ENCODE measurements around the gene LIPK.
"Not testable (repeated sequence)": the region's sequence is repeated elsewhere in the genome, so short reads cannot be mapped to it uniquely, and the experiment has no call there.

LIPK gene, protein sequence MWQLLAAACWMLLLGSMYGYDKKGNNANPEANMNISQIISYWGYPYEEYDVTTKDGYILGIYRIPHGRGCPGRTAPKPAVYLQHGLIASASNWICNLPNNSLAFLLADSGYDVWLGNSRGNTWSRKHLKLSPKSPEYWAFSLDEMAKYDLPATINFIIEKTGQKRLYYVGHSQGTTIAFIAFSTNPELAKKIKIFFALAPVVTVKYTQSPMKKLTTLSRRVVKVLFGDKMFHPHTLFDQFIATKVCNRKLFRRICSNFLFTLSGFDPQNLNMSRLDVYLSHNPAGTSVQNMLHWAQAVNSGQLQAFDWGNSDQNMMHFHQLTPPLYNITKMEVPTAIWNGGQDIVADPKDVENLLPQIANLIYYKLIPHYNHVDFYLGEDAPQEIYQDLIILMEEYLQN

DNA sequence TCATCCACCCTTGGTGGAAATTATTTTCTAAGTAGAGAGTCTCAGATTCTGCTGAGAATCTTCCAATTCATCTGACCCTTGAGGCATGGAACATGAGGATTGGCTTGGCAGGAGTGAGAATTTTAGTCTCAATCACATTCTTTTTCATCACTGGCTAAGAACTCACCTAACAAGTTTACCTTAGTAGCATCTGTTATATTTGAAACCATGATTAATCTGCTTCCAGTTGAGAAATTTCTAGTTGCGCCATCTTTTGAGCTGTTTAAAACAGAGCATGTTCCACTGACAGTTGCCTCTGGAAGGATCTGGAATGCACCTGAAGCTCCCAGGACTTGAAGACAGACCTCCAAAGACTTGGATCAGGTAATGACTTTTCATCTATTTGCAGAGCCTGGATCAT is at the start of gene LIPK:
TSS of gene LIPK (plus strand) at position 292 of the 400 bp plus-strand sequence. CDS start 18,295 bp downstream, outside the sequence.
- H3K4me3 ChIP-seq (ENCODE audit: low read length): no peak within 1 kb of the TSS
- TF ChIP-seq ZNF274 (IDR thresholded peaks at IDR 0.05; ENCODE audit: low read depth, low read length): no peak

DNA sequence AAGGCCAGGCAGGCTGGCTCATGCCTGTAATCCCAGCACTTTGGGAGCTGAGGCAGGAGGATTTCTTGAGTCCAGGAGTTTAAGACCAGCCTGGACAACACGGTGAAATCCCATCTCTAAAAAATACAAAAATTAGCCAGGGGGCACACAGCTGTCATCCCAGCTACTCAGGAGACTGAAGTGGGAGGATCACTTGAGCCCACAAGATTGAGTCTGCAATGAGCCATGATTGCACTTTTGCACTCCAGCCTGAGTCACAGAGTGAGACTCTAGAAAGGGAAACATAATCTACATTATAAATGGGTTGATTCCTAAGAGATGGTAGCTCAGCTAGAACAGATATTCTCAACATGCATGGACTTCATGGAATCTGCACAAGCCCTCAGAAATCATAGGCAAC is 48.1 kb upstream of the LIPK start:
- no peak overlapping the region for H3K4me3 ChIP-seq (ENCODE audit: low read length)
- TF ChIP-seq ZNF274 (IDR thresholded peaks at IDR 0.05; ENCODE audit: low read depth, low read length): no peak

DNA sequence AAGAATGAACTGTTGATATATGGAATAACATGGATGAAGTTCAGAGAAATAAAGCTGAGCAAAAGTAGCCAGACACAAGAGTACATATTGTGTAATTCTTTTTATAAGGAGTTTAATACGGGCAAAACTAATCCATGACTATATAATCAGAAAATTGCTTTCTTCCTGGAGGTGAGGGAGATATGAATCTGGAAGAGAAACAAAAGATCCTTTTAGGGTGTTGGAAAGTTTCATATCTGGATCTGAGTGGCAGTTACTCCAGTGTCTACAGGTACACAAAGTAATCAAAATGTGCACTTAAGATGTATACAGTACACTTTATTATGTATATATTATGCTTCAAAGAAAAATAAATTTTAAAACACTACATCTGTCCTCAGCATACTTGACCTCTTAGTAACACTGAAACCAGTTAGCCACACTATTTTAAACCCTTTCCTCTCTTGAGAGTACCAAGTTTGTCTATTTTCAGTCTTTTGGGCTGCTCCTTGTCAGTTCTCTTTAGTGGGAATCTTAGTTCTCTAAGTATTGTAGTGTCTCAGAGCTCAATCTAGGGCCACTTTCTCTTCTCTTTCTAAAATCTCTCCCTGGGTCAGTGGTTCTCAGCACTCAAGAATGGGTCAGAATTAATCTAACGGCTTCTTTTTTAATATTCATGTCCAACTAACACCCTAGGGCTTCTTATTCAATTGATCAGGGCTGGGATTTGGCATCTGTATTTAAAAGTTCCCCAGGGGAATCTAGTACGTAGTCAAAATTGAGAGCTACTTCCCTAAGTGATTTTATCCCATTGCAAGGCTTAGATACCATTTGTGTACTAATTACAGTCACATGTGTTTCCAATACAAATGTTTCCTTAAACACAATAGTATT is 46.1 kb upstream of the LIPK start:
- no peak for TF ChIP-seq ZNF274 (IDR thresholded peaks at IDR 0.05; ENCODE audit: low read depth, low read length)
- H3K4me3 ChIP-seq (ENCODE audit: low read length): no peak overlapping the region

DNA sequence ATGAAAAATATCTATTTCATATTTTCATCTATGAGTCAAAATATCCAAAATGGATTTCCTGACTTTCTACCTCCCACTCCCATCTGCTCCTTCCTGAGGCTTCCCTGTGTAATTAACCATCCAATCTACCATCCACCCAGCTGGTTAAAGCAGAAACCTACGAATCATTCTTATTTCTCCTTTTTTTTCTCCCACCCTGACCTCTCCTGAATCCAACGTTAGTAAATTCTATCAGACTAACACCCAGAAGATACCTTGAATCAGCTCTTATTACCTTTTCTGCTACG is 45.5 kb upstream of the LIPK start:
- H3K4me3 ChIP-seq (ENCODE audit: low read length): no peak overlapping the region
- TF ChIP-seq ZNF274 (IDR thresholded peaks at IDR 0.05; ENCODE audit: low read depth, low read length): no peak

DNA sequence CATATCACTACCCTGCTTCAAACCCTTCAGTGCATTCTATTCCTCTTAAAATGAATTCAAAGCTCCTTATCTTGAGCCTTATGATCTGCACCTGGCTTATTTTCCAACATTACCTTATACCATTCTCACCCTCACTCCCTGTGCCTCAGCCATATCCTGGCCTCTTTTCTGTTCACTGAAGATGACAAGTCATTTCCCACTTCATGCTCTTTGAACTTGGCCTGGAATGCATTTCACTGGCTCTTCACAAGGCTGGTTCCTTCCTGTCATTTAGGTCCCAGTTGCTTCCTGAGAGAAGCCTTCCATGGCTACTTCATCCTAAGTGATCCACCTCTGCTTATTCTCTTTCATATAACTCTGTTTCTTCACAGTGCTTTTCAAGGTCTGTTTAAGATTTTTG is 45.0 kb upstream of the LIPK start:
- no peak for TF ChIP-seq ZNF274 (IDR thresholded peaks at IDR 0.05; ENCODE audit: low read depth, low read length)
- no peak overlapping the region for H3K4me3 ChIP-seq (ENCODE audit: low read length)

DNA sequence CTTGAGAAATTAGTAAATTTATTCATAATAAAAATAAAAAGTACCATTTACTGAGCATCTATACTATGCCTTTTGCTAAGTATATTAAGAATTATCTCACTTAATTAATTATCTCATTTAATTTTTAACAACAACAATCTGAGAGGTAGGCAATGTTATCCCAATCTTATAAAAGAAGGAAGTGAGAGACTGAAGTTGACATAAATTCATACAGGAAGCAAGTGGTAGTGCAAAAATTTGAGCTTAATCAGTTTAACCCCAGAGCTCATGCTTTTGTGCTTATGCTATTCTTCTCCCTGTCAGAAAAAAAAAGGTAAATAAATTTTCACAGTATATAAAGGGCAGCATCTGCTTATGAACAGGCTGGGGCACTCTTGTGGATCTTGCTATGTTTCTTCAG is 44.5 kb upstream of the LIPK start:
- no peak for TF ChIP-seq ZNF274 (IDR thresholded peaks at IDR 0.05; ENCODE audit: low read depth, low read length)
- no peak overlapping the region for H3K4me3 ChIP-seq (ENCODE audit: low read length)

DNA sequence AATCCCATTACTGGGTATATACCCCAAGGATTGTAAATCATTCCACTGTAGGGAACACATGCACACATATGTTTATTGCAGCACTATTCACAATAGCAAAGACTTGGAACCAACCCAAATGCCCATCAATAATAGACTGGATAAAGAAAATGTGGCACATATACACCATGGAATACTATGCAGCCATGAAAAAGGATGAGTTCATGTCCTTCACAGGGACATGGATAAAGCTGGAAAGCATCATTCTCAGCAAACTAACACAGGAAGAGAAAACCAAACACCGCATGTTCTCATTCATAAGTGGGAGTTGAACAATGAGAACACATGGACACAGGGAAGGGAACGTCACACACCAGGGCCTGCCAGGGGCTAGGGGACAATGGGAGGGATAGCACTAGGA is 42.9 kb upstream of the LIPK start:
- not testable (repeated sequence) for H3K4me3 ChIP-seq (ENCODE audit: low read length)

DNA sequence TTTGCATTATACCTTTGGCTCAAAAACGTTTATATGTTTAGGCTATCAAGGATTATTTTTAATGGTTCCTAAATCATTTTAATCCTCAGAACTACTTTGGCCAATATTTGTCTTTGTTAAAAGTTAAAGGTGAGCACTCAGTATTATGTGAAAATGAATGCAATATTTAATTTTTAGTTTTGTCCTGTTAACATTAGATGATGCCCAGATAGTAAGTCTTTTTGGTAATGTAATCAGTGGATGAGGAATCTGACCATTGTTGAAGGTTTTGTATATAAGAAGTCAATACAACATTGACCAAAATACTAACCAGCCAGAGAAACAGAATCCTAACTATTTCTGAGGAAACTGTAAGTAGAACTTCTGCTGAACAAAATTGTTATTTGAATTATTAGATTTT is 41.9 kb upstream of the LIPK start, which contains the start of gene LIPF:
TSS of gene LIPF (plus strand) at position 301 of the 400 bp plus-strand sequence. CDS start 2,856 bp downstream, outside the sequence.
- H3K4me3 ChIP-seq (ENCODE audit: low read length): no peak within 1 kb of the TSS
- TF ChIP-seq ZNF274 (IDR thresholded peaks at IDR 0.05; ENCODE audit: low read depth, low read length): no peak

DNA sequence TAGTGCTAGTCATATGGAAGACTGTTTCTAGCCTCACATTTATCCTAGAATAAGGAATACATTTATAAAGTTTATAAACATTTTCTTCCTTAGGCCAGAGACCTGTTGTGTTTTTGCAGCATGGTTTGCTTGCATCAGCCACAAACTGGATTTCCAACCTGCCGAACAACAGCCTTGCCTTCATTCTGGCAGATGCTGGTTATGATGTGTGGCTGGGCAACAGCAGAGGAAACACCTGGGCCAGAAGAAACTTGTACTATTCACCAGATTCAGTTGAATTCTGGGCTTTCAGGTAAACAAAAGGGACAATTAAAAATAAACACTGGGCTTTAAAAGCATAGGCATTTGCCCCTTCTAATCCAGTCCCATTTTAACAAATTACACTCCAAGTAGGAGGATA is 37.6 kb upstream of the LIPK start:
- H3K4me3 ChIP-seq (ENCODE audit: low read length): no peak overlapping the region
- no peak for TF ChIP-seq ZNF274 (IDR thresholded peaks at IDR 0.05; ENCODE audit: low read depth, low read length)

DNA sequence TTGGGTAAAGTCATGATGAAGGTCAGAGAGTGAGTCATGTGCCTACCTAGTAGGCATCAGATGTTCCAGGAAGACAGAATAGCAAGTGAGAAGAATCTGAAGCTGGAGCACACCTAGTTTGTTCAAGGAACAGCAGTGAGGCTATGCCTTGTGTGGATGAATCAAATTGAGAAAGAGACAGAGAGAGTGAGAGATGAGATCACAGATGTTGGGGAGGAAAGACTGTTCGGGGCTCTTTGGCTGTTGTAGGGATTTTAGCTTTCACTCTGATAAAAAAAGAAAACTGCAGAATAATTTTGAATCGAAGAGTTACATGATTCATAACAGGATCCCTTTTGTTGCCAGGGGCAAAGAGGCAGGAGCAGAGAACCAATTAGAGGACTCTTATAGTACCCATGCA is 35.6 kb upstream of the LIPK start:
- H3K4me3 ChIP-seq (ENCODE audit: low read length): no peak overlapping the region
- TF ChIP-seq ZNF274 (IDR thresholded peaks at IDR 0.05; ENCODE audit: low read depth, low read length): no peak

DNA sequence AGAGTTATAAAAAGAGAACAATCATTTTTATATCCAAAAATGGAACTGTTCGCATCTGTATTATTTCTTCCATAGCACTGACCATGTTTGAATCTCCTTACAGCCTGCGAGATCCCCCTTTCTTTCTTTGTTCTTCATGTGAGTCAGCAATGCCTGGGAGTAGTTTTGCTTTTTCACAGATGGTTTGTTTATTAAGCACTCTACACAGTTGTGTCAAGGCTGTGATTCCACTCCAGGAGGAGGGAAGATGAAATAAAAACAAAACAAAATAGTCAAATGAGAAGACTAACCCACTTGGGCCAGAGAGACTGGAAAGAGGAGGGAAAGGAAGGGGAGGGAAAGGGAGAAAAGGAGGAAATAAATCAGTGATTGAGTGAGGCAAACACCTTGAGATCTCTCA is 34.0 kb upstream of the LIPK start:
- no peak for TF ChIP-seq ZNF274 (IDR thresholded peaks at IDR 0.05; ENCODE audit: low read depth, low read length)
- no peak overlapping the region for H3K4me3 ChIP-seq (ENCODE audit: low read length)

DNA sequence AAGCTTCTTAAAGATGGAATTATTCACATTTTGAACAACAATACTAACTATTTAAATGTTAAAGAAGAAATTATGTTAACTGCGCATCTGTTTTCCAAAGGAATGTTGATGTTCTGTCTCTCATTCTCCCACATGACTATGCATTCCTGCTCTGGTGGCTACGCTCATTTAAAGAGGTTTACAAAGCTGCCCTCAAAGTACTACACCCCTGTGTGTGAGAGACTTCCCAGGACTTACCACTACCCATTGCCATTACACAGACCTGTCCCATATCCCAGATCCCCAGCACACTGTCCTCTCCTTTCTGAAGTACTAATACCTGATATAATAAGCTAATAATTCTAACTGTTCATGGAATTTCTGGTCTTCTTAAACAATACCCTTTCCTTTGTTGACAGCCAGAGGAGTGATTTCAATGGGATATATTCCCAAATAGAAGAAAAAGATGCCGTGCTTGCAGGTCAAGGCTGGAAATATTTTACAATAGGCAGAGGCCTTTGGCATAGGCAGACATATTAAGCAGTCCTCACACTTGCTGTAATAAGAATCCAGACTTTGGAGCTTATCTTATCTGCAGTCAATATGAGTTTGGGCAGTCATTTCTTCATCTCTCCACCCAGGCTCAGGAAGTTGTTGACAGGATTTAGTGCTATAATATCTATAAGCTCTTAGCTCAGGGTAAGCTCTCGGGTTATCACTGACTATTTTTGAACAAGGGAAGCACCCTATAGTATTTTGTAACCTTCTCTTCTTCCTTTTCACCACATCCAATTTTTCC is 29.6 kb upstream of the LIPK start:
- no peak for TF ChIP-seq ZNF274 (IDR thresholded peaks at IDR 0.05; ENCODE audit: low read depth, low read length)
- H3K4me3 ChIP-seq (ENCODE audit: low read length): no peak overlapping the region

DNA sequence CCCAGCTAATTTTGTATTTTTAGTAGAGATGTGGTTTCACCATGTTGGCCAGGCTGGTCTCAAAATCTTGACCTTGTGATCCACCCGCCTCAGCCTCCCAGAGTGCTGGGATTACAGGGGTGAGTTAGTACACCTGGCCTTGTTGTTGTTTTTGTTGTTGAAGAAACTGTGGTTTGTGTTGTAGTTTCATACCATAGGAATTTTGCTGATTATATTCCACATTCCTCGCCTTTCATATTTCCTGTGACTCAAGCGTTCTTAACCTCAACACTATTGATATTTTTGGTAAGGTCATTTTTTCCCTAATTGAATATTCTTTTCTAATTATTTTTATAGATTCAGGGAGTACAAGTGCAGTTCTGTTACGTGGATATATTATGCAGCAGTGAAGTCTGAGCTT is 25.1 kb upstream of the LIPK start:
- TF ChIP-seq ZNF274 (IDR thresholded peaks at IDR 0.05; ENCODE audit: low read depth, low read length): no peak

DNA sequence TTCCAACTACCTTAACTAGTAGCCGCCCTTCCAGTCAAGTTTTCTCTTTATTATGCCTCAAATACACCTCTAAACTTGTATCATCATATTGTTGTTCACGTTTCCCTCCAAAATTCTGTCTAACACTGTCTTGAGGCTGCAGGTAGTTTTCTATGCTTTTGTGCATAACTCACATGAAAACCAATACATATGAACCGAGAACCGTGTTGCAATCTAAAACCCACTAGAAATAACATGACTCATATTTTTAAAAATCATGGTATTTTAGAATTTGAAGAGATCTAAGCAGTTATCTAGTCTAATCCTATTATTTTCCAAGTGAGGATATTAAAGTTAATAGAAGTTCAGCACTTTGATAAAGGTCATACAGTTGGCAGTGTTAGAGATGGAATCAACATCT is 23.6 kb upstream of the LIPK start:
- TF ChIP-seq ZNF274 (IDR thresholded peaks at IDR 0.05; ENCODE audit: low read depth, low read length): no peak
- no peak overlapping the region for H3K4me3 ChIP-seq (ENCODE audit: low read length)

More for the DNA sequence above, 25.1 kb upstream of the LIPK start:
- H3K4me3 ChIP-seq (ENCODE audit: low read length): no peak overlapping the region
